ENCODE measurements around the gene PPIE.
A peak's percentile ranks its signal among the peaks of the same experiment; 100 is the strongest.
"Not testable (repeated sequence)": the region's sequence is repeated elsewhere in the genome, so short reads cannot be mapped to it uniquely, and the experiment has no call there.

The PPIE gene

DNA sequence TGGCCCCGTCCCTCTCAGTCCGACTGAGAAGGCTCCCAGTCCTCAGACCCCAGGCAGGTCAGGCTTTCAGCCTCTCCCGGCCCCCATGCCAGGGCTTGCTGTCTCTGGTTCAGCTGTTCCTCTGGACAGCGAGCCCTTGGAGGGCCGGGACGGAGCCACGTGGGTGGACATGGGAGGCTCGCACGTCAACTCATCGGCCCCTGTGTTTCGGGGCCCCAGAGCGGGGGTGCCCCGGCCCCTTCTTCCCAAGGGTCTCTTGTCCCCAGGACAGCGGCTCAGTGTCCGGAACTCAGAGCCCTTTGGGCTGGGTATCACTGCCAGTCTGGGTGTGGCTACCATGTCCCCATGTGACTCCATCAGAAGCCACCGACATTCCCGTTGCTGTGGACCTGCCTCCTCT, 39.2 kb downstream of the PPIE start:
- DNase-seq (ENCODE audit: low read depth in 3 of 3) = not testable (repeated sequence)

DNA sequence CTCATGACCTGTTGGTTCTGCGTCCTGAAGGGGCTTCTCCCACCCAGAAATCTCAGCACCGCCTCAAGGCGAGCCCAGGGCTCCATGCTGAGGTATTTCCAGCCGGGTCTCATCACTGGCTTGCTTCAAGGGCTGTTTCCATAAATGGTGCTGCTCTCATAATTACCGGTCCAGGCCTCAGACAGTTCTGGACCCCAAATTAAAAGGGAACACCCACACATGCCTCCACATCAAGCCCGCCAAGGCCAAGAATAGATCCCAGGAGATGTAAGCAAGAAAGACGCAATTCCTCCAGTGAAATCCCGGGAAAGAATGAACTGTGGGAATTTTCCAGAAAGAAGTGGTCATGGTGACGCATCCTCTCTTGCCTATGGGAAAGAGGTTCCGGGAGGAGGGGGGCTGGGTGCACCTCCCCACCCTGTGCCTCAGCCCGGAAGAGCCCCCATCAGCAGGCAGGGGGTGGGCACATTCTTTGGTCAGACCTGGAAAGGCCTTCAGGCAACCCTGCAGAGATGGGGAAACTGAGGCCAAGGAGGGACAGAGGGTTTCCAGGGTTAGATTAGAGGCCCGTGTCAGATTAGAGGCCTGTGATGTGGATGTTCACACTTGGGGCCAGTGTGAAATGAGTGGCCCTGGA, 39.9 kb downstream of the PPIE start:
- DNase-seq (ENCODE audit: low read depth in 3 of 3) = not testable (repeated sequence)

- no peak for DNase-seq (ENCODE audit: low read depth in 3 of 3)
Observed at GRCh38 chr1:39779137-39779536, 40.5 kb downstream of the PPIE start.

DNA sequence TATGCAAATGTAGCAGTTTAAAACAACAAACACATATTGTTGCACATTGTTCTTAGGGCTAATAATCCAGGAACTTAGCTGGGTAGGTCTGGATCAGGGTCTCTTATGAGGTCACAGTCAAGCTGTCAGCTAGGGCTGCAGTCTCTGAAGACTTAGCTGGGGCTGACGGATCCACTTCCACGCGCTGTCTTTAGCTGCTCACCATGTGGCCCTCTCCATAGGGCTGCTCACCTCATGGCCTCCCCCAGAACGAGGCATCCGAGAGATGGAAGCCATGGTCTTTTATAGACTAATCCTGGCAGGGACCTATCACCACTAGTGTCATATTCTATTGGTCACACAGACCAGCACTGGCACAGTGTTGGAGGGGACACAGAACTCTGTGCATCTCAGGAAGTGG, 41.1 kb downstream of the PPIE start:
- no peak for DNase-seq (ENCODE audit: low read depth in 3 of 3)

DNA sequence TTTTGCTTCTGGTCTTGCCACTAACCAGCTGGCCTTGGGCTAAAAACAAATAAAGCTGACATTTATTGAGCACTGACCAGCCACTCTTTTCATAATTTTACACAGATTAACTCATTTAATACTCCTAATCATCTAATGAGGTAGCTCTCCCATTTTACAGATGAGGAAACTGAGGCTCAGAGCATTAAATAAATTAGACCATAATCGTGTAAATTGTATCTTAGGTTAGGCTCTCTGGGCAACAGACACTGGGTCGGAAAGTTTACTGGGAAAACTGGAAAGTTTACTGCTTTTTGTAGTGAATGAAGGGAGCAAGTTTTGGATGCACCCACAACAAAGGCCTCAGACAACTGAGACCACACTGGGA, 42.6 kb downstream of the PPIE start:
- DNase-seq (ENCODE audit: low read depth in 3 of 3) = no peak

- DNase-seq (ENCODE audit: low read depth in 3 of 3) = no peak
Observed at GRCh38 chr1:39782103-39782502, 43.4 kb downstream of the PPIE start.

GRCh38 chr1:39782685-39783084, 44.0 kb downstream of the PPIE start:
- DNase-seq (ENCODE audit: low read depth in 3 of 3) = not testable (repeated sequence)

GRCh38 chr1:39786303-39787107, 47.8 kb downstream of the PPIE start:
- DNase-seq (ENCODE audit: low read depth in 3 of 3) = not testable (repeated sequence)

DNA sequence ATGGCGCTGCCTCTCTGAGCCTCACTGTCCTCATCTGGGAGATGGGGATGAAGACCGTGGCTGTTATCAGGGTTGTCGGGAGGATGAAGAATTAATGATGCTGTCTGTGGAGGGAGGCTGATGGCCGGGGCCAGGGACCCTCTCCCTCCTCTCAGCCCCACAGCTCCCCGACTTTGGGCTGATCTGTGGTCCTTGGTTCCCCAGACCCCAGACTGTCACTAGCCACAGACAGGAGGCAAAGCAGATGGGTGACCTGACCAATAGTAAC, 48.4 kb downstream of the PPIE start:
- DNase-seq (ENCODE audit: low read depth in 3 of 3) = not testable (repeated sequence)

GRCh38 chr1:39787468-39787867, 48.8 kb downstream of the PPIE start:
- DNase-seq (ENCODE audit: low read depth in 3 of 3) = no peak

DNA sequence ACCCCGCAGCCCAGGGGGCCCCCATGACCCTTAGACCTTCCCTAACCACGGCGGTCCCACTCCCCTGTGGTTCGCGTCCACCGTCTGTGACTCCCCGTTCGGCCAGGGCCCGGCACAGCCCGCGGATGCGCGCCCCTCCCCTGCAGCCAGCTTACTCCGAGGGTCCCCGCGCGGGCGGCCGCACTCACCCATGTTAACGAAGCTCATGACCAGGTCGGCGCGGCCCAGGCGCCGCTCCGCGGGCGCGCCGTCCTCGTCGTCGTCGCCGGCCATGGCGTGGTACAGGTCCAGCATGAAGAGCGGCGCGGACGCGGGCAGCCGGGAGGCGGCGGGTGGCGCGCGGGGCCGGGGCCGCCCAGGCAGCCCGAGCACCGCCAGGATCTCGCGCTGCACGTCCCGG, 49.3 kb downstream of the PPIE start:
- not testable (repeated sequence) for DNase-seq (ENCODE audit: low read depth in 3 of 3)

GRCh38 chr1:39788426-39788757, 49.7 kb downstream of the PPIE start:
- no peak for DNase-seq (ENCODE audit: low read depth in 3 of 3)

GRCh38 chr1:39788758-39789570, 50.3 kb downstream of the PPIE start, which contains the start of gene BMP8B:
BMP8B (minus strand) TSS chr1:39788865; CDS start chr1:39788485, 380 bp downstream.
- peak in 2 of 3 experiments; percentile 9 to 38 for DNase-seq (ENCODE audit: low read depth in 3 of 3)

- no peak for DNase-seq (ENCODE audit: low read depth in 3 of 3)
Observed at GRCh38 chr1:39789571-39790110, 51.0 kb downstream of the PPIE start.

DNA sequence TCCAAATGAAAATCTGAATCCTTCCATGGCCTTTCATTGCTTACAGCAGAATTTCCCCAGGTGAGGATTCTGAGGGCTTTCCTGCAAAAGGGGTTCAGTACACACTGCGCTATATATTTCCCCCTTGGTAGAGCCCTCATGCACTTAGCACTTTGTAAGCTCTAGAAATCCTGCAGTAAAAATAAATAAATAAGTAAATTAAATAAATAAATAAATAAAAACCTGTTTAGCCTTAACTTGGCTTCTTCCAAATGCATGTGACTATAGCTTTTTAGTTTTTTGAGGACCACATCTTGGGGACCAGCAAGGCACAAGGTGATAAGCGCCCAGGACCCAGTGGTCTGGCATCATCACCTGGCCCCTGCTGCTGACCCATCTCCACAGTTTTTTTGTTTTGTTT, 53.2 kb downstream of the PPIE start:
- DNase-seq (ENCODE audit: low read depth in 3 of 3) = no peak

GRCh38 chr1:39795651-39796050, 57.0 kb downstream of the PPIE start:
- no peak for DNase-seq (ENCODE audit: low read depth in 3 of 3)

GRCh38 chr1:39798859-39799769, 60.4 kb downstream of the PPIE start:
- peak; percentile 63 to 82 (median 82) for DNase-seq (ENCODE audit: low read depth in 3 of 3)

DNA sequence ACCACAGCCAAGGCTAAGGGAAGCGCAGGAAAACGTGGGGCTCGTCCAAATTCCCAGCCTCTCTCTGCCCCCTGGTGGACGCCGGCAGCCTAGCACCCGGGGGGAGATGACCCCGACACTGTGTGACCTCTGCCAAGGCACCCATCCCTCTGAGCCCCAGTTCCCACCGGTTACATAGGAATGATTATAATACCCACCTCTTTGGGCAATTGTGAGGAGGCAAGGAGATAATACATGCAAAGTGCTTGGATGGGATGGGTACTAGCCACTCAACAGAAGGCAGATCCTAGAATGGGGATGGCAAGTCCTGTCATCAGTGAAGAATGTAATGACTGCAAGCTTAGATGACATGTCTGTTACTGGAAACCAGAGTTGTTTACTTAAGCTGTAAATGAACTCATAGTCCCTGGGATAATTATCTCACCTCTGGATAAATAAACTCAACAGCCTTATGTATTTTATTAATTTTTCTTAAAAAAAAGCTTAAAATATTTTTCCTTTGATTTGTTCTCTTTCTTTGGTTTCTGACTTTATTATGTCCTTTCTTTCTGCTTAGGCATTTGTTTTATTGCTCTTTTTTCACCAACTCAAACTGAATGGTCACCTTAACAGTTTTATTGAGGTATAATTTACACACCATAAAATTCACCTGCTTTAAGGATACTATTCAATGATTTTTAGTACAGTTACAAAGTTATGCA, 61.2 kb downstream of the PPIE start:
- DNase-seq (ENCODE audit: low read depth in 3 of 3) = peak; percentile 47 to 68 (median 51)

DNA sequence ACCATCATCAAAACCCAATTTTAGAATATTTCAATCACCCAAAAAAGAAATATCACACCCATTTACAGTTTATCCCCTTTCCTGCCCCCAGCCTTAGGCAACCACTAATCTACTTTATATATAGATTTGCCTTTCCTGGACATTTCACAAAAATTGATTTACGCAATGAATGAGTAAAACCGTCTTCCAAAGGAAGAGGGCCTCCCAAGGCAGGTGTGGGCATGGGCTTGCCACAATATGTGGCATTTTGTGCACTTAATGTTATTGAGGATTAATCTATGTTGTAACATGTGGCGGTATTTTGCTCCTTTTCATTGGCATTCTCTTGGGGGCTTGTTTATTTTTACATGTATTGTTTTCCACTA, 61.8 kb downstream of the PPIE start:
- DNase-seq (ENCODE audit: low read depth in 3 of 3) = no peak

GRCh38 chr1:39802496-39803260, 64.0 kb downstream of the PPIE start:
- no peak for DNase-seq (ENCODE audit: low read depth in 3 of 3)

Data from stimulated activated CD4-positive, alpha-beta T cell treated with anti-CD3 and anti-CD28 coated beads, TNF-alpha, amount 100 ng/mL, for 24 hours (primary cell).